ENCODE data around the gene C3AR1. TPM values are rescaled to one million over a fixed set of nuclear protein-coding genes. Genes with fewer than 3 reads are reported as not detected.

C3AR1 gene
- total RNA-seq, 1 experiment from 2014 or later: not detected

DNA sequence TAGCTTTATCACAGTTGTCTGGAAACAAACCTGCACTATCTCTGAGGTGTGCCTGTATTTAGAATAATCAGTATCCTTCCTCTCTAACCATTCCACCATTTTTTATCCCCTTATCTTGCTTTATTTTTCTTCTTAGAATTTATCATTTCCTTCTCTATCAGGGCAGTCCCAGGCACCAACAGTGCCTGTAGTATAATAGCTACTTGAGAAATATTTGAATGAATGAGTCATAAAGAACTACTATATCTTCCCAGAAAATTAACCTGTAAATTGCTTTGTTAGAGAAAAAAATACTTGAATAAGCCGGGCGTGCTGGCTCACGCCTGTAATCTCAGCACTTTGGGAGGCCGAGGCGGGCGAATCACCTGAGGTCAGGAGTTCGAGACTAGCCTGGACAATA lies 54.8 kb downstream of the C3AR1 start:
- no peak overlapping the region for H2BK15ac ChIP-seq (ENCODE audit: low read depth, low read length)
- no peak overlapping the region for H2BK5ac ChIP-seq (ENCODE audit: insufficient read length, low read length)
- H3K27me3 Mint-ChIP-seq (ENCODE audit: low read depth): peaks cover 2% of the 10 kb centered on the region; the same call in 1 of the 2 replicates
- H3K23me2 ChIP-seq (ENCODE audit: insufficient read length, low read depth, low read length, poor library complexity, severe bottlenecking): no peaks in the 10 kb centered on the region
- no peaks in the 10 kb centered on the region for H4K20me1 ChIP-seq (ENCODE audit: control insufficient read depth, insufficient read depth, insufficient read length)
- no peaks in the 10 kb centered on the region for H3K79me2 ChIP-seq (ENCODE audit: insufficient read depth, low read length)
- H4K91ac ChIP-seq (ENCODE audit: insufficient read length, low read depth, low read length): no peak overlapping the region
- H2BK20ac ChIP-seq (ENCODE audit: low read depth, low read length, poor library complexity, severe bottlenecking): no peak overlapping the region
- peaks cover 0 to 4% (median 1%) of the 10 kb centered on the region in 3 experiments; a peak in 3 of 7 replicates for H3K36me3 Mint-ChIP-seq (ENCODE audit: insufficient read depth in 1 of 3, low read depth in 3 of 3)
- no peak overlapping the region for H2BK12ac ChIP-seq (ENCODE audit: insufficient read length, low read depth, low read length)
- no CpG with 5 or more reads among the region's 7 CpGs for WGBS (ENCODE audit: extremely low coverage, insufficient read length, low lambda C conversion rate)
- H3K9me3 Mint-ChIP-seq: no peaks in the 10 kb centered on the region
- no peaks in the 10 kb centered on the region for H3K4me1 ChIP-seq (ENCODE audit: insufficient read depth, low read length)
- no peaks in the 10 kb centered on the region for H3K9me3 ChIP-seq (ENCODE audit: control insufficient read depth, low read depth, low read length)
- TF ChIP-seq, protein P1, sequence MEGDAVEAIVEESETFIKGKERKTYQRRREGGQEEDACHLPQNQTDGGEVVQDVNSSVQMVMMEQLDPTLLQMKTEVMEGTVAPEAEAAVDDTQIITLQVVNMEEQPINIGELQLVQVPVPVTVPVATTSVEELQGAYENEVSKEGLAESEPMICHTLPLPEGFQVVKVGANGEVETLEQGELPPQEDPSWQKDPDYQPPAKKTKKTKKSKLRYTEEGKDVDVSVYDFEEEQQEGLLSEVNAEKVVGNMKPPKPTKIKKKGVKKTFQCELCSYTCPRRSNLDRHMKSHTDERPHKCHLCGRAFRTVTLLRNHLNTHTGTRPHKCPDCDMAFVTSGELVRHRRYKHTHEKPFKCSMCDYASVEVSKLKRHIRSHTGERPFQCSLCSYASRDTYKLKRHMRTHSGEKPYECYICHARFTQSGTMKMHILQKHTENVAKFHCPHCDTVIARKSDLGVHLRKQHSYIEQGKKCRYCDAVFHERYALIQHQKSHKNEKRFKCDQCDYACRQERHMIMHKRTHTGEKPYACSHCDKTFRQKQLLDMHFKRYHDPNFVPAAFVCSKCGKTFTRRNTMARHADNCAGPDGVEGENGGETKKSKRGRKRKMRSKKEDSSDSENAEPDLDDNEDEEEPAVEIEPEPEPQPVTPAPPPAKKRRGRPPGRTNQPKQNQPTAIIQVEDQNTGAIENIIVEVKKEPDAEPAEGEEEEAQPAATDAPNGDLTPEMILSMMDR (conservative IDR thresholded peaks at IDR 0.05): no peak
- no peak overlapping the region for H3K23ac ChIP-seq (ENCODE audit: insufficient read length, low read depth, low read length)
- no peak overlapping the region for H3K4me3 Mint-ChIP-seq
- no peak overlapping the region for H4K5ac ChIP-seq (ENCODE audit: insufficient read length, low read depth, low read length)
- no peak for DNase-seq
- H3K79me1 ChIP-seq (ENCODE audit: insufficient read depth, low read depth, low read length, poor library complexity, severe bottlenecking): no peaks in the 10 kb centered on the region
- no peak overlapping the region for H3K27ac Mint-ChIP-seq
- no peak overlapping the region for H3T11ph ChIP-seq (ENCODE audit: low read length)
- no peak overlapping the region for H4K8ac ChIP-seq (replicated peaks; ENCODE audit: insufficient read length, low read depth, low read length)
- no peak overlapping the region for H3K27ac ChIP-seq (ENCODE audit: insufficient read length, low read depth, low read length)
- no peak overlapping the region for H3K18ac ChIP-seq (ENCODE audit: insufficient read length, low read depth, low read length)
- H2BK120ac ChIP-seq (ENCODE audit: low read depth, low read length, poor library complexity, severe bottlenecking): no peak overlapping the region
- H2AK5ac ChIP-seq (ENCODE audit: insufficient read length, low read length): no peak overlapping the region
- no peak overlapping the region for H3K9ac ChIP-seq (ENCODE audit: extremely low read depth, insufficient read length, low read length)
- H3K4me1 Mint-ChIP-seq: no peaks in the 10 kb centered on the region; a peak in 1 of 4 replicates
- H2AFZ ChIP-seq (ENCODE audit: low read length): no peak overlapping the region
- H3K4ac ChIP-seq (ENCODE audit: low read depth, low read length): no peak overlapping the region
- no peak overlapping the region for H3K14ac ChIP-seq (ENCODE audit: insufficient read depth, low read length)
- H3K56ac ChIP-seq (ENCODE audit: insufficient read length, low read depth, low read length): no peak overlapping the region
- H3K4me2 ChIP-seq (ENCODE audit: insufficient read depth, insufficient read length, low read length): no peak overlapping the region
- no peaks in the 10 kb centered on the region for H3K27me3 ChIP-seq (ENCODE audit: insufficient read depth, low read length)

Other genes starting within 250 kb of the C3AR1 start
- 19.1 and 19.3 TPM in 2 replicates for gene SLC2A14, start 193.4 kb downstream of the C3AR1 start, total RNA-seq (2021)
- 569 and 581 TPM in 2 replicates for gene SLC2A3, start 130.2 kb downstream of the C3AR1 start, total RNA-seq (2021)
- gene FOXJ2, start 33.6 kb downstream of the C3AR1 start, total RNA-seq (2021): 5.5 and 5.9 TPM in 2 replicates
- 23.9 and 27.2 TPM in 2 replicates for gene NECAP1, start 15.9 kb upstream of the C3AR1 start, total RNA-seq (2021)
- 0.18 and 0.37 TPM in 2 replicates for gene CLEC4A, start 57.3 kb upstream of the C3AR1 start, total RNA-seq (2021)
- not detected in 2 replicates for gene ZNF705A, start 90.7 kb upstream of the C3AR1 start, total RNA-seq (2021)
- 0.09 and 0.15 TPM in 2 replicates for gene FAM90A1, start 161.3 kb upstream of the C3AR1 start, total RNA-seq (2021)

All from H9 (cell line).